ENCODE data around the gene UBL4B. TPM values are rescaled to one million over a fixed set of nuclear protein-coding genes. Genes with fewer than 3 reads are reported as not detected.
A peak's percentile ranks its signal among the peaks of the same experiment; 100 is the strongest.

Gene UBL4B
- total and polyA plus RNA-seq, 3 donors from 2014 or later: 34.1 to 105 (median 95.5) TPM

DNA sequence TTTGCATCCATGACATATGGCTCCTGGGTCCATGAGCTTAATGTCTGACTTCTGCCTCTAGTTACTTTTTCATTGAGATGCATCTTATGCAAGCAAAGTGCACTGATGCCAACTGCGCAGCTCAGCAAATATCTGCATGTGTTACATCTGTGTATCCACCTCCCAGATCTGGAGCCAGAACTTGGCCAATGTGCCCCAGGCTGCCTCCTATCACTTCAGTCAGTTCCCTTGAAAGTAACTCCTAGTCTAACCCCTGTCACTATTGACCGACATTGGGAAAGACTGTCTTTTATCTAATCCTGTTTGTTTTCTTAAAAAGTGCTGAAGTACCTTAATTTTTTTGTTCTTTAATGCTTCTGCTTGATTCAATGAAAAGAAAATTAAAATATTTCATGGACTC is 19.3 kb upstream of the UBL4B start:
- no peak for DNase-seq
- Histone ChIP-seq H3K27me3 (no peaks in the 10 kb centered on the region), H3K4me1 (peaks cover 4% of the 10 kb centered on the region), H3K36me3 (ENCODE audit: low read depth, missing control alignments) (no peaks in the 10 kb centered on the region), H3K9me3 (no peaks in the 10 kb centered on the region), H3K4me3 (no peak overlapping the region), H3K27ac (no peak overlapping the region)
- intact Hi-C loops (cut with DNase I; ENCODE audit: low total_unique reads): no loop called here
- 84 to 91% methylated on average over 2 of the region's 2 CpGs for WGBS, 2 donors
- no peak for TF ChIP-seq POLR2A (IDR thresholded peaks at IDR 0.05)
- TF ChIP-seq, protein P1, sequence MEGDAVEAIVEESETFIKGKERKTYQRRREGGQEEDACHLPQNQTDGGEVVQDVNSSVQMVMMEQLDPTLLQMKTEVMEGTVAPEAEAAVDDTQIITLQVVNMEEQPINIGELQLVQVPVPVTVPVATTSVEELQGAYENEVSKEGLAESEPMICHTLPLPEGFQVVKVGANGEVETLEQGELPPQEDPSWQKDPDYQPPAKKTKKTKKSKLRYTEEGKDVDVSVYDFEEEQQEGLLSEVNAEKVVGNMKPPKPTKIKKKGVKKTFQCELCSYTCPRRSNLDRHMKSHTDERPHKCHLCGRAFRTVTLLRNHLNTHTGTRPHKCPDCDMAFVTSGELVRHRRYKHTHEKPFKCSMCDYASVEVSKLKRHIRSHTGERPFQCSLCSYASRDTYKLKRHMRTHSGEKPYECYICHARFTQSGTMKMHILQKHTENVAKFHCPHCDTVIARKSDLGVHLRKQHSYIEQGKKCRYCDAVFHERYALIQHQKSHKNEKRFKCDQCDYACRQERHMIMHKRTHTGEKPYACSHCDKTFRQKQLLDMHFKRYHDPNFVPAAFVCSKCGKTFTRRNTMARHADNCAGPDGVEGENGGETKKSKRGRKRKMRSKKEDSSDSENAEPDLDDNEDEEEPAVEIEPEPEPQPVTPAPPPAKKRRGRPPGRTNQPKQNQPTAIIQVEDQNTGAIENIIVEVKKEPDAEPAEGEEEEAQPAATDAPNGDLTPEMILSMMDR (IDR thresholded peaks at IDR 0.05): no peak

DNA sequence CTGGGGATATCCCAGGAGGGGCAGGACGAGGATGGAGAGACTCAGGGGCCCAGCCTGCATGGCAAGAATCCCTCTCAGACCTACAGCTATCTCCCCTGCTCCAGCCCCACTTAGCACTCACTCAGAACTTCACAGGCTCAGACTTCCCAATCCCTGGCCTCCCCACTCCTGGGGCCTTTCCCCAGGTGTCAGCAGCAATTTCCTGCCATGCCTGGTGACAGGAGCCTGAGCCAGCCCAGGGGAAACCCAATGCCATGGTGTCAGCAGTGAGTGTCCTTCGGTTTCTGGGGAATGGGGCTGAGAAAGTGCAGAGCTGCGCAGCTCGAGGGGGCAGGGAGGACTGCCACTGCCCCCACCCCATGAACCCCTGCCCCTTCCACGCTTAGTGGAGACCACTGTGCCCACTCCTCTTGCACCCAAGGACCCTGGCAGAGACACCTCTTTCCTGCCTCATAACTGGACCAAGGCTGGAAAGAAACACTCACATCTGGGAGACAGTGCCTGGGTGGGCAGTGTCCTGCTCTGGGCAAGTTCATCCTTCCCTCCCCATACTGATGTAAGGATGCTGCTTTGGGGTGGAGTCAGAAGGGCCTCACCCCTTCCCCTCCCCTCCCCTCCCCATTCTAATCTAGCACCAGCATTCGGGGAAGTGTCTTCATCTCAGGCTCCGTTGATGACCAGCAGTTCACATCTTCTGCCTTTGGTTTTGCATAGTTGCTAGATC is 17.1 kb upstream of the UBL4B start:
- WGBS, 2 donors: 60 to 79% methylated on average over 2 to 7 of the region's 7 CpGs
- no peak for DNase-seq
- Histone ChIP-seq H3K27me3 (no peaks in the 10 kb centered on the region), H3K4me3 (no peak overlapping the region), H3K9me3 (no peaks in the 10 kb centered on the region), H3K4me1 (no peaks in the 10 kb centered on the region), H3K36me3 (ENCODE audit: low read depth, missing control alignments) (no peaks in the 10 kb centered on the region), H3K27ac (no peak overlapping the region)
- no peak for TF ChIP-seq POLR2A (IDR thresholded peaks at IDR 0.05)
- TF ChIP-seq, protein P1 (IDR thresholded peaks at IDR 0.05): no peak
- intact Hi-C loops (cut with DNase I; ENCODE audit: low total_unique reads): no loop called here

DNA sequence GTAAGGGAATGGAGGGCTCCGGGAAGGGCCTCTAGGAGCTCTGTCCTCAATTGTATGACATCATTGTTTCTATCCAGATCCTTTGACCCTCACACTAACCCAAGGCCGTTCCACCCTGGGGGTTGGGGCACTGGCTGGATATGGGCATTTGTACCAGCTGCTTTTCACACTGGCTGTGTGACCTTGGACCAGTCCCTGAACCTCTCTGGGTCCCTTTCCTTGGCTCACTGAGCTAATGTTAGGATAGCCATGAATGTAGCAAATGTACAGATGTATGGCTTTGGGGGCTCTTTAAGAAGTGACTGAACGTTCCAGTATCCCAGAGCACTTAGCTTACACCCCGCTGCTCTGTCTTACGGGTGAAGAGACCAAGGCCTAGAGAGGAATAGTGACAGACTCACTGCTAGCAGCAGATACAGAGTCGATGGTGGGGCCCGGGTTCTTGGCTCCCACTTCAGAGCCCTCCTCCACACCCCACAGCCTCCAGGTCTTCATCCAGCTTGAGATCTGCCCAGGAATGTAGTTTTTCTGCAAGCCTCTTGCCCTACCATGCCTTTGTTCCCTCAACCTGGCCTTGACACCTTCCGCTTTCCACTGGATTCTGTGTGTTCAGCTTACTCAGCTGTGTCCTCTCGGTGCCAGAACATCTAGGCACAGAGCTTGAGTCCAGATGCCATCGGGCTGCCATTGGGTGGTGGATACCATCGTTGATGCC is 14.6 kb upstream of the UBL4B start:
- H3K4me3 ChIP-seq: no peak overlapping the region
- DNase-seq: peak; percentile 30
- no peaks in the 10 kb centered on the region for H3K9me3 ChIP-seq
- intact Hi-C loops (cut with DNase I; ENCODE audit: low total_unique reads): no loop called here
- no peaks in the 10 kb centered on the region for H3K27me3 ChIP-seq
- no peaks in the 10 kb centered on the region for H3K4me1 ChIP-seq
- WGBS, 2 donors: 63 to 67% methylated on average over 10 to 11 of the region's 11 CpGs
- no peaks in the 10 kb centered on the region for H3K36me3 ChIP-seq (ENCODE audit: low read depth, missing control alignments)
- TF ChIP-seq, protein P1 (IDR thresholded peaks at IDR 0.05): no peak
- TF ChIP-seq POLR2A (IDR thresholded peaks at IDR 0.05): no peak
- no peak overlapping the region for H3K27ac ChIP-seq

DNA sequence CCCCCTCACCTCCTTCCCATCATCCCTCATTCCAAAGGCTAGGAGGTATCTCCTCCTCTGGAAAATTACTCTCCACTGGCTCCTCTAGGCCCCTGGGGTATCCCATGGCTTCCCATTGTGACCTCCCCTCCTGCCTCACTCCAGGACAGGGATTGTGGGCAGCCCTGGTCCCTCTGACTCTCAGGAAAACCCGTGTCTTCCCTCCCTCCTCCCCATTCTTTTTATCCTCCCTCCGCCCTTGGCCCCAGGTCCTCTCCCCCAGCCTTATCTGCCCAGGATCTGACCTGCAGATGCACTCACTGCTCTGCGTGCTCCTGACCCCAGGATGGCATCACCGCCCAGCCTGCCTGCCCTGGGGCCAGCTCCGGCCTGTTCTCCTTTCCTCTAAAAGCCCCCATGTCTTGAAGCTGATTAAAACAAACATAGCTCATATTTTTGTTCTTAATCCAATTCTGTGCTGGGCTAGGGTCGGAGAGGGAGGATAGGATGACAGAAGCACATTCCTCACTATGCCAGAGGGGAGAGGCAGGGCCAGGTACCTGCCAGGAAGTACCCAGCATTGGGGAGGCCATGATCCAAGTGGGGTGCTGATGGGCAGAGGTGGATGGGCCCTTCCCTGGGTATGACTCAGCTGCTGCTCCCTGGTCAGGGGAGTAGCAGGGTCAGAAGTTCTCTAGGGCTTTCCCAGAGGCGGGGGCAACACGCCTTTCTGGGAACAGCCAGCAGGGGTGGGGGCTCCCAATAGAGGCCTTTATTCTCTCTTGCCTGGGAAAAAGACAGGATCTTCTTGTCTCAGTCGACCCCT is 13.8 kb upstream of the UBL4B start:
- DNase-seq: no peak
- H3K27ac ChIP-seq: no peak overlapping the region
- 76 to 82% methylated on average over 9 of the region's 9 CpGs for WGBS, 2 donors
- TF ChIP-seq, protein P1 (IDR thresholded peaks at IDR 0.05): no peak
- no peak for TF ChIP-seq POLR2A (IDR thresholded peaks at IDR 0.05)
- H3K27me3 ChIP-seq: no peaks in the 10 kb centered on the region
- H3K4me1 ChIP-seq: no peaks in the 10 kb centered on the region
- no peaks in the 10 kb centered on the region for H3K36me3 ChIP-seq (ENCODE audit: low read depth, missing control alignments)
- intact Hi-C loops (cut with DNase I; ENCODE audit: low total_unique reads): no loop called here
- no peak overlapping the region for H3K4me3 ChIP-seq
- H3K9me3 ChIP-seq: no peaks in the 10 kb centered on the region
